ENCODE measurements around the gene SPDYE1. TPM values are rescaled to one million over a fixed set of nuclear protein-coding genes. Genes with fewer than 3 reads are reported as not detected.

SPDYE1 gene
- polyA plus RNA-seq, 1 experiment = not detected

- ChIA-PET CTCF (interaction anchor here (1.1 kb wide), 1 partner anchor 25 kb away, joined by 7 read pairs; no protein-coding TSS in a partner anchor), POLR2A (interaction anchor here (0.6 to 1.4 kb wide), 4 partner anchors 11 to 121 kb away, joined by 3 to 5 read pairs (median 4); no protein-coding TSS in a partner anchor)
These were observed 46.9 kb downstream of the SPDYE1 start, which contains the start of gene DBNL for GRCh38 chr7:44044315-44045225. Gene DBNL (plus strand): TSS chr7:44044702. CDS start chr7:44044738, 36 bp downstream.

GRCh38 chr7:44045226-44046014 lies 47.7 kb downstream of the SPDYE1 start:
- DNase-seq (ENCODE audit: low read depth, low spot score) = no peak
- CTCF ChIA-PET = no interaction called here
- TF ChIP-seq, protein P1, sequence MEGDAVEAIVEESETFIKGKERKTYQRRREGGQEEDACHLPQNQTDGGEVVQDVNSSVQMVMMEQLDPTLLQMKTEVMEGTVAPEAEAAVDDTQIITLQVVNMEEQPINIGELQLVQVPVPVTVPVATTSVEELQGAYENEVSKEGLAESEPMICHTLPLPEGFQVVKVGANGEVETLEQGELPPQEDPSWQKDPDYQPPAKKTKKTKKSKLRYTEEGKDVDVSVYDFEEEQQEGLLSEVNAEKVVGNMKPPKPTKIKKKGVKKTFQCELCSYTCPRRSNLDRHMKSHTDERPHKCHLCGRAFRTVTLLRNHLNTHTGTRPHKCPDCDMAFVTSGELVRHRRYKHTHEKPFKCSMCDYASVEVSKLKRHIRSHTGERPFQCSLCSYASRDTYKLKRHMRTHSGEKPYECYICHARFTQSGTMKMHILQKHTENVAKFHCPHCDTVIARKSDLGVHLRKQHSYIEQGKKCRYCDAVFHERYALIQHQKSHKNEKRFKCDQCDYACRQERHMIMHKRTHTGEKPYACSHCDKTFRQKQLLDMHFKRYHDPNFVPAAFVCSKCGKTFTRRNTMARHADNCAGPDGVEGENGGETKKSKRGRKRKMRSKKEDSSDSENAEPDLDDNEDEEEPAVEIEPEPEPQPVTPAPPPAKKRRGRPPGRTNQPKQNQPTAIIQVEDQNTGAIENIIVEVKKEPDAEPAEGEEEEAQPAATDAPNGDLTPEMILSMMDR (IDR thresholded peaks at IDR 0.05; ENCODE audit: low read depth, low read length) = no peak

More at GRCh38 chr7:44044315-44045225, 46.9 kb downstream of the SPDYE1 start, which contains the start of gene DBNL:
- no peaks in the 10 kb centered on the region for H3K27me3 ChIP-seq (ENCODE audit: control insufficient read depth, insufficient read depth, low read length)
- TF ChIP-seq, protein P1 (IDR thresholded peaks at IDR 0.05; ENCODE audit: low read depth, low read length) = no peak
- peak; percentile 32 for DNase-seq (ENCODE audit: low read depth, low spot score)
- no peaks in the 10 kb centered on the region for H3K9me3 ChIP-seq (ENCODE audit: control insufficient read depth, insufficient read depth, low read length)
- H3K27ac ChIP-seq (ENCODE audit: low read depth, low read length) = peak within 1 kb of the TSS; percentile 52
- peak within 1 kb of the TSS; percentile 94 for H3K4me3 ChIP-seq (ENCODE audit: low read depth, low read length)

DNA sequence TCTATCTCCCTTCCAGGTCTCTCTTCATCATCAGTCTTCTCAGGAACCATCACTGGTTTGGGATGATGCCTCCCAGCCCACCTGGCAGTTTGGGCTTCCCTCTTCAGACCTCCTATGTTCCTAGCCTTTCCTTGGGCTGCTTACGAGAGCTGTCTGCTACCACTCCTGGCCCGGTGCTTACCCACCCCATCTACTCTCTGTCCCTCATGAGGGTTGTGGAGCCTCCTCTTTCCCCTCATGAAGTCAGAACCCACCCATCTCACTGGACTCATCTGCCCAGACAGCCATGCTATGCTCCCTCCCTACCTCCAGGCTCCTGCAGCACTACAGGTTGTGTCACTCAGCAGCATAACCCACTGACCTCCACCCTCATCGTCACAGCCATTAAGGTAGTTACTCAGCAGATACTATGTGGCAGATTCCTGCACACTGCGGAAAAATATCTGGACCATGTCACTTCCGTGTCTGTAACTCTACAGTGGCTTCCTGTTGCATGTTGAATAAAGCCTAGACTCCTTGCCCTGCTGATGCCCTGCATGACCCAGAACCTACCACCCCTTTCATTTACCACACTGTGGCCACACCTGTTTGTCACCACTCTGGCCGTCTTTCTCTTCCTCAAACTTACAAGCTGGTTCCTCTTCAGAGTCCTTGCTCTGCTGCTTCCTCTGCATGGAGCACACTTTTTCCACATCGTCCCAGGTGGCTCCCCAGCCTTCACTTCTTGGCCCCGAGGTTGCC lies 48.8 kb downstream of the SPDYE1 start:
- TF ChIP-seq, protein P1 (IDR thresholded peaks at IDR 0.05; ENCODE audit: low read depth, low read length) = no peak
- peak overlapping the region; percentile 3; the same call in 1 of the 2 replicates for H3K4me3 ChIP-seq (ENCODE audit: low read depth, low read length)
- DNase-seq (ENCODE audit: low read depth, low spot score) = no peak
- H3K9me3 ChIP-seq (ENCODE audit: control insufficient read depth, insufficient read depth, low read length) = no peaks in the 10 kb centered on the region
- ChIA-PET CTCF (no interaction called here), POLR2A (no interaction called here)
- H3K27me3 ChIP-seq (ENCODE audit: control insufficient read depth, insufficient read depth, low read length) = no peaks in the 10 kb centered on the region
- H3K27ac ChIP-seq (ENCODE audit: low read depth, low read length) = no peak overlapping the region

More at GRCh38 chr7:44045226-44046014, 47.7 kb downstream of the SPDYE1 start:
- Histone ChIP-seq H3K9me3 (ENCODE audit: control insufficient read depth, insufficient read depth, low read length) (no peaks in the 10 kb centered on the region), H3K27ac (ENCODE audit: low read depth, low read length) (no peak overlapping the region), H3K27me3 (ENCODE audit: control insufficient read depth, insufficient read depth, low read length) (no peaks in the 10 kb centered on the region), H3K4me3 (ENCODE audit: low read depth, low read length) (peak overlapping the region; percentile 94)
- POLR2A ChIA-PET = interaction anchor here (1.1 to 1.4 kb wide), 2 partner anchors 11 to 26 kb away, joined by 3 to 5 read pairs; no protein-coding TSS in a partner anchor

DNA sequence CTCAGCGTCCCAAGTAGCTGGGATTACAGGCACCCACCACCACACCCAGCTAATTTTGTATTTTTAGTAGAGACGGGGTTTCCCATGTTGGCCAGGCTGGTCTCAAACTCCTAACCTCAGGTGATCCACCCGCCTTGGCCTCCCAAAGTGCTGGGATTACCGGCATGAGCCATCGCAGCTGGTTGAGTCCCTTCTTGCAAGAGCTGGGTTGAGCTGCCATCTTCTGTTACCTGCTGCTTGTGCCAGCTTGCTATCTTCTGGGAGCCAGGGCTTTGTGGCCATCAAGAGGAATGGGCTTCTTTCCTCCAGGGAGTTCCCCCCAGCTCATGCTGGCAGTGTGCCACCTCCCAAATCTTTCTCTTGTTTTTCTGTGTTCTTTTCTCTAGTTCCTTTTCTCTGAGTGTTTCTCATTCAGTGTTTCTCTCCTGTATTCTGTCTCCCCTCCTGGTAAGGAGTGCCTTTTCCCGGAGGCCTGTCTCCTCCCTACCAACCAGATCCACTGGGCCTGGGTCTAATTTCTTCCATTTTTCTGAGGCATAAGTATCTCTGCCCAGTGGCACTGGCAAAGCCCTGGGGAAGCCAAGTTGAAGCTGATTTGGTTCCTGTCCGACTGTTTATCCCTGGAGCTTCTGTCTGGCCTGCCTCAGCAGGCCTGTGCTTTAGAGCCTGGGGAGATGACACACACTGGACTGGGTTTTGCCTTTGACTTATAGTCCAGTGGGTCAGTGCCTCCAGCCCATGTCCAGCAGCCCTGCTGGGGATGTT lies 50.5 kb downstream of the SPDYE1 start:
- TF ChIP-seq, protein P1 (IDR thresholded peaks at IDR 0.05; ENCODE audit: low read depth, low read length) = no peak
- no peak overlapping the region for H3K4me3 ChIP-seq (ENCODE audit: low read depth, low read length)
- no peak for DNase-seq (ENCODE audit: low read depth, low spot score)
- H3K27ac ChIP-seq (ENCODE audit: low read depth, low read length) = no peak overlapping the region
- ChIA-PET CTCF (interaction anchor here (0.8 to 0.9 kb wide), 2 partner anchors 148 to 164 kb away, joined by 3 read pairs; no protein-coding TSS in a partner anchor), POLR2A (no interaction called here)
- no peaks in the 10 kb centered on the region for H3K27me3 ChIP-seq (ENCODE audit: control insufficient read depth, insufficient read depth, low read length)
- no peaks in the 10 kb centered on the region for H3K9me3 ChIP-seq (ENCODE audit: control insufficient read depth, insufficient read depth, low read length)

All from AG04450 (cell line).